Thyroid gland (tissue), 4 donors: Measurements from ENCODE around the gene FAM83B.

ENCODE experiments used
- CTCF ChIP-seq, 6 experiments: fragments of 200-600 bp in 3 of 6; fragments of 450-650 bp in 3 of 6; sonication (generic) in 3 of 6; IDR thresholded peaks; one replicate each; pipeline ENCODE4 v1.5.1; 2016 to 2019; ENCODE audit warnings: antibody characterized with exemption in 6 of 6, mild to moderate bottlenecking in 2 of 6, inconsistent platforms in 1 of 6, moderate library complexity in 1 of 6
- POLR2A ChIP-seq, 2 donors: fragments of 450-650 bp; IDR thresholded peaks; one replicate each; pipeline ENCODE4 v1.6.1; 2017; ENCODE audit warnings: antibody characterized with exemption in 2 of 2, mild to moderate bottlenecking in 2 of 2, moderate library complexity in 1 of 2

GRCh38 chr6:54935739-54936138 is 89.2 kb downstream of the FAM83B start:
- TF ChIP-seq CTCF (IDR thresholded peaks at IDR 0.05): no peak
- TF ChIP-seq POLR2A (IDR thresholded peaks at IDR 0.05): no peak
